HepG2 (cell line): Measurements from ENCODE around the gene TACC2. TPM values are rescaled to one million over a fixed set of nuclear protein-coding genes. Genes with fewer than 3 reads are reported as not detected.

Source experiments
- BATF2 ChIP-seq: sonication (generic); formaldehyde crosslinking; IDR thresholded peaks from 2 replicates; pipeline ENCODE4 v1.8.0; 2022; ENCODE audit warnings: mild to moderate bottlenecking, missing genetic modification reagents, moderate library complexity
- CCDC6 ChIP-seq: sonication (generic); formaldehyde crosslinking; IDR thresholded peaks from 2 replicates; pipeline ENCODE4 v1.8.1; 2022; ENCODE audit warnings: mild to moderate bottlenecking, missing genetic modification reagents, moderate library complexity
- DMAP1 ChIP-seq: IDR thresholded peaks from 2 replicates; pipeline ENCODE4 v1.6.1; 2016
- KLF13 ChIP-seq: sonication (generic); formaldehyde crosslinking; IDR thresholded peaks from 2 replicates; pipeline ENCODE4 v1.4.0; 2020; ENCODE audit warnings: mild to moderate bottlenecking, missing genetic modification reagents
- RBM39 ChIP-seq: fragments of 200-400 bp; formaldehyde crosslinking; IDR thresholded peaks from one replicate; pipeline ENCODE4 v1.6.1; 2018; ENCODE audit warnings: antibody characterized with exemption, mild to moderate bottlenecking, low read depth, low read length; ENCODE audit not compliant: poor library complexity, severe bottlenecking
- SETDB1 ChIP-seq: sonication (generic); formaldehyde crosslinking; IDR thresholded peaks from 2 replicates; pipeline ENCODE4 v1.5.1; 2020; ENCODE audit warnings: missing genetic modification reagents, mild to moderate bottlenecking, borderline replicate concordance
- SKIL ChIP-seq: sonication (generic); formaldehyde crosslinking; IDR thresholded peaks from 2 replicates; pipeline ENCODE4 v1.8.0; 2022; ENCODE audit warnings: missing genetic modification reagents, mild to moderate bottlenecking, moderate library complexity, borderline replicate concordance
- TARDBP ChIP-seq: sonication (generic); formaldehyde crosslinking; IDR thresholded peaks from 2 replicates; pipeline ENCODE4 v1.8.0; 2022; ENCODE audit warnings: mild to moderate bottlenecking, missing genetic modification reagents
- THAP9 ChIP-seq: sonication (generic); formaldehyde crosslinking; IDR thresholded peaks from 2 replicates; pipeline ENCODE4; 2020; ENCODE audit warnings: missing genetic modification reagents, mild to moderate bottlenecking, borderline replicate concordance
- YEATS4 ChIP-seq: sonication (generic); formaldehyde crosslinking; IDR thresholded peaks from 2 replicates; pipeline ENCODE4 v1.4.0; 2020; ENCODE audit warnings: missing genetic modification reagents, borderline replicate concordance
- ZBTB7B ChIP-seq: sonication (generic); formaldehyde crosslinking; IDR thresholded peaks from 2 replicates; pipeline ENCODE4 v1.4.0; 2020; ENCODE audit warnings: missing genetic modification reagents
- ZFP62 ChIP-seq: sonication (generic); formaldehyde crosslinking; IDR thresholded peaks from 2 replicates; pipeline ENCODE4 v1.4.0; 2020; ENCODE audit warnings: missing genetic modification reagents
- ZNF101 ChIP-seq: sonication (generic); formaldehyde crosslinking; IDR thresholded peaks from 2 replicates; pipeline ENCODE4 v1.4.0; 2020; ENCODE audit warnings: mild to moderate bottlenecking, low read depth, missing genetic modification reagents, borderline replicate concordance
- ZNF335 ChIP-seq: sonication (generic); formaldehyde crosslinking; IDR thresholded peaks from 2 replicates; pipeline ENCODE4 v1.4.0; 2020; ENCODE audit warnings: missing genetic modification reagents
- ZNF362 ChIP-seq: sonication (generic); formaldehyde crosslinking; IDR thresholded peaks from 2 replicates; pipeline ENCODE4 v1.4.0; 2020; ENCODE audit warnings: missing genetic modification reagents, mild to moderate bottlenecking, borderline replicate concordance
- ZNF414 ChIP-seq: sonication (generic); formaldehyde crosslinking; IDR thresholded peaks from 2 replicates; pipeline ENCODE4 v1.5.0; 2020; ENCODE audit warnings: missing genetic modification reagents
- ZNF546 ChIP-seq: sonication (generic); formaldehyde crosslinking; conservative IDR thresholded peaks from 2 replicates; pipeline ENCODE4 v1.8.1; 2023; ENCODE audit warnings: mild to moderate bottlenecking, missing genetic modification reagents
- ZNF580 ChIP-seq: IDR thresholded peaks from 2 replicates; pipeline ENCODE4 v1.6.1; 2016; ENCODE audit warnings: low read depth, borderline replicate concordance
- ZNF598 ChIP-seq: sonication (generic); formaldehyde crosslinking; IDR thresholded peaks from 2 replicates; pipeline ENCODE4 v1.5.1; 2020; ENCODE audit warnings: mild to moderate bottlenecking, missing genetic modification reagents, borderline replicate concordance
- ZSCAN21 ChIP-seq: sonication (generic); formaldehyde crosslinking; IDR thresholded peaks from 2 replicates; pipeline ENCODE4 v1.8.0; 2022; ENCODE audit warnings: mild to moderate bottlenecking, missing genetic modification reagents, moderate library complexity, borderline replicate concordance
- polyA plus RNA-seq, 8 experiments: library from polyadenylated mRNA; depleted of rRNA in 3 of 8; stranded (reverse) in 7 of 8; unstranded in 1 of 8; fragments of >200 nt; fragmentation: Illumina TruSeq in 4 of 8; extraction: Trizol in 4 of 8; gene quantifications; 2 replicates each; pipeline versions ENCODE4 v1.2.1 to v1.2.3, GENCODE V29; 2011 to 2016; ENCODE audit warnings: low read depth in 4 of 8, missing spikeins in 1 of 8, mixed read lengths in 1 of 8; ENCODE audit not compliant: insufficient read depth in 1 of 8
- total RNA-seq, 5 experiments: library from RNA; depleted of rRNA; stranded (reverse); fragments of >200 nt; fragmentation: Illumina TruSeq; extraction: Trizol; gene quantifications; 2 replicates each; pipeline ENCODE4 v1.2.3, GENCODE V29; 2016; ENCODE audit warnings: low read depth in 1 of 5

The TACC2 gene
- total and polyA plus RNA-seq, 2 of the 13 experiments (the other 11 are each of a cell fraction or from before 2014, with no cell fraction given): 11.8 to 16.0 TPM

- TF ChIP-seq YEATS4 (CRISPR knock-in tag) (no peak), RBM39 (no peak), ZNF362 (CRISPR knock-in tag) (no peak), CCDC6 (CRISPR knock-in tag) (0 out of 2 replicates have a peak, but pooled peaks have one; percentile 30), ZBTB7B (CRISPR knock-in tag) (peak; percentile 91; the same call in 1 of the 2 replicates), ZNF598 (no peak), ZFP62 (CRISPR knock-in tag) (no peak), ZNF414 (CRISPR knock-in tag) (no peak), SKIL (CRISPR knock-in tag) (0 out of 2 replicates have a peak, but pooled peaks have one; percentile 15), DMAP1 (CRISPR knock-in tag) (no peak), TARDBP (peak; percentile 62; the same call in 1 of the 2 replicates), SETDB1 (CRISPR knock-in tag) (no peak), ZNF546 (CRISPR knock-in tag) (no peak), ZNF101 (CRISPR knock-in tag) (no peak), ZSCAN21 (CRISPR knock-in tag) (no peak), THAP9 (0 out of 2 replicates have a peak, but pooled peaks have one; percentile 9), KLF13 (CRISPR knock-in tag) (no peak), BATF2 (CRISPR knock-in tag) (no peak), ZNF580 (CRISPR knock-in tag) (no peak), ZNF335 (CRISPR knock-in tag) (no peak)
- TF ChIP-seq, all 625 proteins: peak for 73
Observed at GRCh38 chr10:122054048-122055025, 65.4 kb downstream of the TACC2 start (continued).
